ENCODE data around the gene ZBTB8OS.

ZBTB8OS gene

DNA sequence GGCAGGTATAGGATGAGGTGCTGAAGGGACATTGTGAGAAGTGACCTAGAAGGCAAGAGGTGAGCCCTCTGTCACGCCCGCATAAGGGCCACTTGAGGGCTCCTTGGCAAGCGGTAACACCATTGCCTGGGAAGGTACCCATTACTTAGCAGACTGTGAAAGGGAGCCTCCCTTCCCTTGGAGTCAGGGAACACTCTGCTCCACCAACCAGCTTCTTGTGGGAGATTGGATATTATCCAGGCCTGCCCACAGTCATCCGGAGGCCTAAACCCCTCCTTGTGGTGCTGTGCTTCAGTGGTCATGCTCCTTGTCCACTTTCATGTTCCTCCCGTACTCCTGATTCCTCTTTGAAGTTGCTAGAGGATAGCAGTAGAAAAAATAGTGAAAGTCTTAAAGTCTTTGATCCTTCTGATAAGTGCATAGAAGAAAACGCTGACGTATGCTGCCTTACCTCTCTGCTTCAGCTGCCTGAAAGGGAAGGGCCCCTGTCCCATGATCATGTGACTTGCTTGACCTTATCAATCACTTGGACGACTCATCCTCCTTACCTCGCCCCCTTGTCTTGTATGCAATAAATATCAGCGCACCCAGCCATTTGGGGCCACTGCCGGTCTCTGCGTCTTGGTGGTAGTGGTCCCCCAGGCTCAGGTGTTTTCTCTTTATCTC, 16.7 kb upstream of the ZBTB8OS start:
- TF ChIP-seq, protein P1, sequence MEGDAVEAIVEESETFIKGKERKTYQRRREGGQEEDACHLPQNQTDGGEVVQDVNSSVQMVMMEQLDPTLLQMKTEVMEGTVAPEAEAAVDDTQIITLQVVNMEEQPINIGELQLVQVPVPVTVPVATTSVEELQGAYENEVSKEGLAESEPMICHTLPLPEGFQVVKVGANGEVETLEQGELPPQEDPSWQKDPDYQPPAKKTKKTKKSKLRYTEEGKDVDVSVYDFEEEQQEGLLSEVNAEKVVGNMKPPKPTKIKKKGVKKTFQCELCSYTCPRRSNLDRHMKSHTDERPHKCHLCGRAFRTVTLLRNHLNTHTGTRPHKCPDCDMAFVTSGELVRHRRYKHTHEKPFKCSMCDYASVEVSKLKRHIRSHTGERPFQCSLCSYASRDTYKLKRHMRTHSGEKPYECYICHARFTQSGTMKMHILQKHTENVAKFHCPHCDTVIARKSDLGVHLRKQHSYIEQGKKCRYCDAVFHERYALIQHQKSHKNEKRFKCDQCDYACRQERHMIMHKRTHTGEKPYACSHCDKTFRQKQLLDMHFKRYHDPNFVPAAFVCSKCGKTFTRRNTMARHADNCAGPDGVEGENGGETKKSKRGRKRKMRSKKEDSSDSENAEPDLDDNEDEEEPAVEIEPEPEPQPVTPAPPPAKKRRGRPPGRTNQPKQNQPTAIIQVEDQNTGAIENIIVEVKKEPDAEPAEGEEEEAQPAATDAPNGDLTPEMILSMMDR (IDR thresholded peaks at IDR 0.05) = no peak
- Histone ChIP-seq H3K4me3 (no peak overlapping the region), H3K27ac (no peak overlapping the region)
- DNase-seq (ENCODE audit: low spot score) = no peak

DNA sequence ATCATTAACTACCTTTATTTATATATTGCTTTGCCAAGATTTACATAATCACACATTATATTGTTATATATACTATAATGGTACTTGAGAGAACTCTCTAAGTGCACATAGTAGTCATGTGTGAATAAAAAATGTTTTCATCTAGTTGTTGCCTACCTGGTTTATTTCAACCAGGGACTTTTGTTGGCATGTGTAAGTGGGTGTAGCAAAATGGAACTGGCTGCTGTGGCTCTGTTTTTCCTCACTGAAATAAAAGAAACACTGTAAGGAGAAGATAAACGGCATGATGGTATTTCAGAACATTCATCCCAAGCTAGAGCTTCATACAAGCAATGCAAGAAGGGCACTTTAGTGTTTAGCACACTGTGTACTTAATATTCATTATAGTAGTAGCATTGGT, 15.6 kb upstream of the ZBTB8OS start:
- TF ChIP-seq, protein P1 (IDR thresholded peaks at IDR 0.05) = no peak
- Histone ChIP-seq H3K4me3 (no peak overlapping the region), H3K27ac (no peak overlapping the region)

DNA sequence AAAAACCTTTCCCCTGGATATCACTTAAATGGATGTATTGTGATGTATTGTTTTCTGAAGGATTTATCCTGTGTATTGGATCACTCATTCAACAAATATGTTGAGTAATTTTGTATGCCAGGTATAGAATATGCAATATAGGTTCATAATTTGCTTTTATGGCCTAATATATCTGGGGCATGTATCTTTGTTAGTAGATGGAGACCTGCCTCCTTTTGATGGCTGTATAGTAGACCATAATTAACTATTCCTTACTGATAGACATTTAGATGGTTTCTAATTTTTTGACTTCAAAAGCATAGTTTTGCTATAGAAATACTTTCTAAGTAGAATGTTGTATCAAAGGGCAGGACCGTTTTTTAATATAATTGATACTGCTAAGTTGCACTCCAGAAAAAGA, 9.2 kb upstream of the ZBTB8OS start:
- DNase-seq (ENCODE audit: low spot score) = no peak
- TF ChIP-seq, protein P1 (IDR thresholded peaks at IDR 0.05) = no peak
- Histone ChIP-seq H3K27ac (no peak overlapping the region), H3K4me3 (no peak overlapping the region)

More for the DNA sequence above, 15.6 kb upstream of the ZBTB8OS start:
- no peak for DNase-seq (ENCODE audit: low spot score)

DNA sequence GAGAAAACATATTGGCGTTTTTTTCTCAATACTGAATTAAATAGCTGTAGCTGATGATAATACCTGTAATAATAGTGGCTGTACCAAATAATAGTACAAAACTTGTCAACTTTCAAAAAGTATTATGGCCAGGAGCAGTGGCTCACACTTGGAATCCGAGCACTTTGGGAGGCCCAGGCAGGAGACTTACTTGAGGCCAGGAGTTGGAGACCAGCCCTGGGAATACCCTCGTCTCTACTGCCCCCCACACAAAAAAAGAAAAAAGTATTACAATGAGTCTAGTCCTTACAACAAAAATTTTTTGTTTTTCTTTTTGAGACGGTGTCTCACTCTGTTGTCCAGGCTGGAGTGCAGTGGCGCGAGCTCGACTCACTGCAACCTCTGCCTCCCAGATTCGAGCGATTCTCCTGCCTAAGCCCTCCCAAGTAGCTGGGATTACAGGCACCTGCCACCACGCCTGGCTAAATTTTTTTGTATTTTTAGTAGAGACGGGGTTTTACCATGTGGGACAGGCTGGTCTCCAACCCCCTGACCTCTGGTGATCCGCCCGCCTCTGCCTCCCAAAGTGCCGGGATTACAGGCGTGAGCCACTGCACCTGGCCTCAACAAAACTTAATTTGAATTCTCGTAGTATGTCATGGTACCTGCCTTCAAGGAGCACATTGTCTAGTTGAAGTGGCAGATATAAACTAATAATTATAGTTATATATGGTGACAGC, 2.1 kb upstream of the ZBTB8OS start:
- Histone ChIP-seq H3K27ac (no peak overlapping the region), H3K4me3 (peak overlapping the region; percentile 97)
- DNase-seq (ENCODE audit: low spot score) = no peak
- TF ChIP-seq, protein P1 (IDR thresholded peaks at IDR 0.05) = no peak

DNA sequence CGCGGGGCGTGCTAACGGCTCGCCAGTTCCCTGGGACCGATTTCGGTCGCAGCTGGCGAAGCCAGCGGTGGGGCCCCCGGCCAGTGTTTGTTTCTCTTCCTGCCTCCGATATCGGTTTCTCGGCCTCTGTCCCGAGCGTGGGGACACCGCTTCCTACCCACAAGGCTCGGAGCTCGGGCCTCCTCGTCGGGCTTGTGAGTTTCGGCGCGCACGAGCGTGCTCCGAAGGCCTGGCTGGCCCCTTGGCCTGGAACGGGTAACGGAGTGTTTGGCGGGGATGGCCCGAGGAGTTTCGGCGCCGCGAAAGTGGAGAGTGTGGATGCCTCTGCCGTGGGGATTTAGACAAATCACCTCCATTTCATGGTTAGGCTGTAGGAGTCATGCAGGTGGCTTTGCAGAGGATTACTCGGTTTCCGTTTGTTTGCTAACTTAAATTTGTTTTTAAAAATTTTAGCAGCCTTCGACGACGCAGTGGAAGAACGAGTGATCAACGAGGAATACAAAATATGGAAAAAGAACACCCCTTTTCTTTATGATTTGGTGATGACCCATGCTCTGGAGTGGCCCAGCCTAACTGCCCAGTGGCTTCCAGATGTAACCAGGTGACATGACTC, 1.2 kb upstream of the ZBTB8OS start:
- no peak for DNase-seq (ENCODE audit: low spot score)
- Histone ChIP-seq H3K4me3 (peak overlapping the region; percentile 97), H3K27ac (peak overlapping the region; percentile 91 to 99)
- TF ChIP-seq, protein P1 (IDR thresholded peaks at IDR 0.05) = no peak

DNA sequence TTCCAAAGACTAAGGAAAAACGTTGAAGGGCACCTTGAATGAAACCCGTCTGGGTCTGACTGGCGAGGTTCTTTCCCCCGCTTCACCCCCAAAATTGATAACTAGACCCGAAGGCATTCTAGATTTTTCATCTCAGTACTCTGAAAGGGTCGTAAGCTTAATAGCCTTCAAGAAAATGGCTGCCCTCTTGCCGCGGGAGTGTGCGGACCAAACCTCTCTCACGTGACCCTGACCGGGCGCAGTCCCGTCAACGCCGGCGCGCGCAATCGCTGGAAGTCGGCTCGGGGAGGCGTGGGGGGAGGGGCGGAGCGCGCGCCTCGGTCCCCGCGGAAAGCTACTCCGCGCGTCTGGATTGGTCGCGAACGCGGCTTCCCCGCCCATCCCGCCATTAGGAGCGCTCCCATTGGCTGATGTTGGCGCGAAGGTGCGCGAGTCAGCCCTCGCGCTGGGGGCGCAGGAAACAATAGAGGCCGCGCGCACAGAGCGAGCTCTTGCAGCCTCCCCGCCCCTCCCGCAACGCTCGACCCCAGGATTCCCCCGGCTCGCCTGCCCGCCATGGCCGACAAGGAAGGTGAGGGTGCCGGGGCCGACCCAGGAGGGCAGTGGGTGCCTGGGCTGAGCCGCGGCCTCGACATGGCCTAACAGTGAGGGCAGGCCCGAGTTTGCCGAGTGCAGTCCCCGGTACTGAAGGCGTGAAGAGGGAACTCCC, 556 bp upstream of the ZBTB8OS start, which contains the start of gene RBBP4:
TSS of gene RBBP4 (plus strand) at position 457 of the 709 bp plus-strand sequence. CDS start at position 556, 99 bp downstream.
- H3K4me3 ChIP-seq = peak within 1 kb of the TSS; percentile 97
- TF ChIP-seq, protein P1 (IDR thresholded peaks at IDR 0.05) = no peak
- DNase-seq (ENCODE audit: low spot score) = peak; percentile 98
- peak within 1 kb of the TSS; percentile 91 to 99 for H3K27ac ChIP-seq

All from coronary artery (tissue), 2 donors.